ENCODE data around the gene UGT1A7. TPM values are rescaled to one million over a fixed set of nuclear protein-coding genes. Genes with fewer than 3 reads are reported as not detected.

UGT1A7 gene
- polyA plus RNA-seq, 1 donor (not counting 4 experiments of a cell fraction or from before 2014, with no cell fraction given) = 0.87 TPM

- Histone ChIP-seq H3K4me3 (ENCODE audit: control insufficient read depth in 2 of 3, extremely low read depth in 1 of 3, insufficient read depth in 2 of 3, low read depth in 1 of 3, low read length in 3 of 3) (no peak overlapping the region), H3K9me3 (ENCODE audit: control insufficient read depth, low read depth, low read length) (no peaks in the 10 kb centered on the region), H2AFZ (ENCODE audit: control insufficient read depth, low read length) (no peak overlapping the region), H4K20me1 (ENCODE audit: control insufficient read depth, extremely low read depth, insufficient read depth, low read length) (no peaks in the 10 kb centered on the region), H3K9me1 (ENCODE audit: control insufficient read depth, extremely low read depth, insufficient read depth, low read length) (no peaks in the 10 kb centered on the region), H3K79me2 (ENCODE audit: control insufficient read depth, insufficient read depth, low read length) (no peaks in the 10 kb centered on the region), H3K9ac (ENCODE audit: control insufficient read depth, extremely low read depth, insufficient read depth, low read length) (no peak overlapping the region), H3K27ac (ENCODE audit: control insufficient read depth, insufficient read depth, low read length) (no peak overlapping the region), H3K4me1 (ENCODE audit: control insufficient read depth, extremely low read depth, insufficient read depth, low read length) (peaks cover 9% of the 10 kb centered on the region), H3K4me2 (ENCODE audit: control insufficient read depth, extremely low read depth, insufficient read depth, low read depth, low read length) (no peak overlapping the region), H3K27me3 (ENCODE audit: control insufficient read depth, extremely low read depth, insufficient read depth, low read length) (peaks cover 10% of the 10 kb centered on the region), H3K36me3 (ENCODE audit: control insufficient read depth in 2 of 2, extremely low read depth in 1 of 2, insufficient read depth in 2 of 2, low read length in 2 of 2) (no peaks in the 10 kb centered on the region)
- TF ChIP-seq EZH2 (IDR thresholded peaks at IDR 0.05; ENCODE audit: low read length) (no peak), CTCF (optimal IDR thresholded peaks at IDR 0.05 in 1 of 3, IDR thresholded peaks at IDR 0.05 in 1 of 3, conservative IDR thresholded peaks at IDR 0.05 in 1 of 3; ENCODE audit: extremely low read depth in 1 of 3, insufficient read depth in 2 of 3, low read length in 3 of 3) (no peak)
- DNase-seq (ENCODE audit: low read depth, low spot score) (no peak), FAIRE-seq (no peak)
- dilution Hi-C loops (cut with MboI; ENCODE audit: extremely low pct_ligation_motif_present, low sequenced_read_pairs) = no loop called here
These were observed 118.5 kb downstream of the UGT1A7 start for GRCh38 chr2:233800208-233800607.

GRCh38 chr2:233801357-233802131, 119.8 kb downstream of the UGT1A7 start:
- Histone ChIP-seq H3K9me1 (ENCODE audit: control insufficient read depth, extremely low read depth, insufficient read depth, low read length) (no peaks in the 10 kb centered on the region), H3K36me3 (ENCODE audit: control insufficient read depth in 2 of 2, extremely low read depth in 1 of 2, insufficient read depth in 2 of 2, low read length in 2 of 2) (no peaks in the 10 kb centered on the region), H3K27ac (ENCODE audit: control insufficient read depth, insufficient read depth, low read length) (no peak overlapping the region), H3K4me2 (ENCODE audit: control insufficient read depth, extremely low read depth, insufficient read depth, low read depth, low read length) (no peak overlapping the region), H3K9me3 (ENCODE audit: control insufficient read depth, low read depth, low read length) (no peaks in the 10 kb centered on the region), H3K4me3 (ENCODE audit: control insufficient read depth in 2 of 3, extremely low read depth in 1 of 3, insufficient read depth in 2 of 3, low read depth in 1 of 3, low read length in 3 of 3) (no peak overlapping the region), H3K9ac (ENCODE audit: control insufficient read depth, extremely low read depth, insufficient read depth, low read length) (no peak overlapping the region), H4K20me1 (ENCODE audit: control insufficient read depth, extremely low read depth, insufficient read depth, low read length) (no peaks in the 10 kb centered on the region), H2AFZ (ENCODE audit: control insufficient read depth, low read length) (no peak overlapping the region), H3K79me2 (ENCODE audit: control insufficient read depth, insufficient read depth, low read length) (no peaks in the 10 kb centered on the region), H3K27me3 (ENCODE audit: control insufficient read depth, extremely low read depth, insufficient read depth, low read length) (peaks cover 10% of the 10 kb centered on the region), H3K4me1 (ENCODE audit: control insufficient read depth, extremely low read depth, insufficient read depth, low read length) (peaks cover 6% of the 10 kb centered on the region)
- peak; percentile 36 for FAIRE-seq
- TF ChIP-seq CTCF (optimal IDR thresholded peaks at IDR 0.05 in 1 of 3, IDR thresholded peaks at IDR 0.05 in 1 of 3, conservative IDR thresholded peaks at IDR 0.05 in 1 of 3; ENCODE audit: extremely low read depth in 1 of 3, insufficient read depth in 2 of 3, low read length in 3 of 3) = peak in 1 of 3 experiments; percentile 45
- no peak for TF ChIP-seq EZH2 (IDR thresholded peaks at IDR 0.05; ENCODE audit: low read length)
- dilution Hi-C loops (cut with MboI; ENCODE audit: extremely low pct_ligation_motif_present, low sequenced_read_pairs) = no loop called here
- DNase-seq (ENCODE audit: low read depth, low spot score) = no peak
